Stimulated activated naive CD8-positive, alpha-beta T cell treated with anti-CD3 and anti-CD28 coated beads, Interleukin-15, Interleukin-2, amounts not matched to agents 100 U/mL and 50 U/mL, for 24 hours (primary cell): Measurements from ENCODE around the gene LEMD1.
A peak's percentile ranks its signal among the peaks of the same experiment; 100 is the strongest.

Source experiments
- ATAC-seq: fragments of 150-1000 bp; cut with Tn5 transposase; one replicate; pipeline ENCODE4 v1.10.0; 2021
- DNase-seq: peaks from one replicate; pipeline ENCODE4 v3.0.0; 2021

Gene LEMD1

DNA sequence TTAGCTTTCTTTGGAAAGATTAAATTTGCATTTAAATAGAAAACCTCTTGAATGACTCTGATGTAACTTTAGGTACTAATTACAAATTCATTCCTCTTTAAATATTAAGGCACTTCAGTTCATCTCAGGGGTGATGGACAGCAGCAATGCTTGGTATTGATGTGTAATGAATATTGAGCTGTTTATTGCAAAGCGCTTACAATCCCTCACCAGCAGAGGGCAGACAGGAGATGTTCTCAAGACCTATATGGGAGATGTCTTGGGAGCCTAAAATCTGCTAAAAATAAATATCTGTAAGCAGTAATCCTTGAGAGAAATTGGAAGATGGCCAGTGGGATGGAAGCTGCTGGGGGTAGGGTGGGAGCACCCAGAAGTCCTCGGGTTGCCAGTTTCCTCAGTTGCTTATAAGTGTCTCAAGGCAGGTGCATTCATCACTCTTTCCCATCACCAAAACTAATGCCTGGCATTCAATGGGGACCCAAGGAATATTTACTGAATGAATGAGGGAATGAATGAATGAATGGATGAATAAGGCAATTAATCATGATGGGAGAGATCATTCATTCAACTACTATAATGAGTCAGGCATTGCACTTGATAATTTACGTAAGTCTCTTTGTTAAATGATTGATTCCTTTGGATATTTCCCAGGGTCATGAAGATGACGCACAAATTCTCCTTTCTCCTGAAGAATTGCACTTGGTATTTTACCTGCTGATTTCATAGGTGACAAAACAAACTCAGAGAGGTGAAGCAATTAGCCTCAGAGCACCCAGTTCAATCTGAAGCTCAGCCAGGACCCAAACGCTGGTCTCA lies 67.4 kb downstream of the LEMD1 start:
- peak; percentile 65 for DNase-seq
- ATAC-seq: peak; percentile 60

DNA sequence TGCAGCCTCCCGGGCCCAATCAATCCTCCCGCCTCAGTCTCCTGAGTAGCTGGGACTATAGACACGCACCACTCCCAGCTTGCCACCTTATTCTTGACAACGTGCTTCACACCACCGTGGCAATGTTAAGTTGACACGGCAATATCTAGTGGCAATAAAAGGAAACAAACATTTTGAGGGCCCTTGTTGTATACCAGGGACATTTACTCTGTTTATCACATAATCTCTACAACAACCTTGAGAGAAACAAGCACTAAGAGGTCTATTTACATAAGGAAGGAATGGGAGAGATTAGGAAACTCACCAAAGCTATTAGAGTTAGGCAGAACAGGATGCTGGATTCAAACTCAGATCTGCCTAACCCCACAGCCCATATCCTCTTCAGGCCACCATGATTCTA lies 68.2 kb downstream of the LEMD1 start:
- ATAC-seq (no peak), DNase-seq (no peak)

DNA sequence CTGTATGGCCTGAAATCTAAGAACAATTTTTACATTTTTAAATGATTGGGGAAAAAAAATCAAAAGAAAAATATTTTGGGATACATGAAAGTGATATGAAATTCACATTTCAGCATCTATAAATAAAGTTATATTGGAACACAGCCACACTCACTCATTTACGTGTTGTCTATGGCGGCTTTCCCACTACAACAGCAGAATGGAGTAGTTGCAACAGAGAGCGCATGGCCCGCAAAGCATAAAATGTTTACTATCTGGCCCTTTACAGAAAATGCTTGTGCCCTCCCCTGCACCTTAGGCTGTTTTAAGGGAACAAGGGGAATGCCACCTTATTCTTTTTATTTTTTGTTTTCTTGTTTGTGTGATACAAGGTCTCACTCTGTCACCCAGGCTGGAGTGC lies 68.7 kb downstream of the LEMD1 start:
- no peak for ATAC-seq
- DNase-seq: no peak

GRCh38 chr1:205351984-205352713 lies 69.7 kb downstream of the LEMD1 start:
- DNase-seq (no peak), ATAC-seq (no peak)

GRCh38 chr1:205350691-205351141 lies 71.1 kb downstream of the LEMD1 start:
- ATAC-seq: no peak

DNA sequence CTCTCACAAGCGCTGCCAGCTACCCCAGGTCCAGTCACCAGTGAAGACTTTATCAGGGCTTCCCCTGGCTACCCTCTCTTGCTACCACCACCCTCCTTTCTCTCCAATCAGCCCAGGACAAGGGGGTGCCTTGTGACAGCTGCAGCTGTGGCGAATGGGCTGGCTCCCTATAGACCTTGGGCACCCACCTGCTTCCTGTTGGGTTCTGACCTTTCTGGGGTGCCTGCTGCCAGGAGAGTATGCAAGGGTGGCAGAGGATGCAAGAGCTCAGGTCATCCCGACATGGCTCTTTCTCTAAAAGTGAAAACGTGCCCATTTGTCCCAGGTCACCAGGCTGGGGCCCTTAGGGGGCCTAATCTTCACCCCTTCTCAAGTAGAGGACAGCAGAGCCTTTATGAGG lies 71.7 kb downstream of the LEMD1 start:
- ATAC-seq (no peak), DNase-seq (no peak)

More at GRCh38 chr1:205350691-205351141, 71.1 kb downstream of the LEMD1 start:
- no peak for DNase-seq

- ATAC-seq: no peak
Observed at GRCh38 chr1:205348554-205349487, 73.0 kb downstream of the LEMD1 start.

GRCh38 chr1:205346956-205347574 lies 74.8 kb downstream of the LEMD1 start:
- no peak for DNase-seq
- no peak for ATAC-seq

More at GRCh38 chr1:205348554-205349487, 73.0 kb downstream of the LEMD1 start:
- no peak for DNase-seq

GRCh38 chr1:205345761-205346160 lies 76.1 kb downstream of the LEMD1 start:
- no peak for ATAC-seq
- DNase-seq: no peak

DNA sequence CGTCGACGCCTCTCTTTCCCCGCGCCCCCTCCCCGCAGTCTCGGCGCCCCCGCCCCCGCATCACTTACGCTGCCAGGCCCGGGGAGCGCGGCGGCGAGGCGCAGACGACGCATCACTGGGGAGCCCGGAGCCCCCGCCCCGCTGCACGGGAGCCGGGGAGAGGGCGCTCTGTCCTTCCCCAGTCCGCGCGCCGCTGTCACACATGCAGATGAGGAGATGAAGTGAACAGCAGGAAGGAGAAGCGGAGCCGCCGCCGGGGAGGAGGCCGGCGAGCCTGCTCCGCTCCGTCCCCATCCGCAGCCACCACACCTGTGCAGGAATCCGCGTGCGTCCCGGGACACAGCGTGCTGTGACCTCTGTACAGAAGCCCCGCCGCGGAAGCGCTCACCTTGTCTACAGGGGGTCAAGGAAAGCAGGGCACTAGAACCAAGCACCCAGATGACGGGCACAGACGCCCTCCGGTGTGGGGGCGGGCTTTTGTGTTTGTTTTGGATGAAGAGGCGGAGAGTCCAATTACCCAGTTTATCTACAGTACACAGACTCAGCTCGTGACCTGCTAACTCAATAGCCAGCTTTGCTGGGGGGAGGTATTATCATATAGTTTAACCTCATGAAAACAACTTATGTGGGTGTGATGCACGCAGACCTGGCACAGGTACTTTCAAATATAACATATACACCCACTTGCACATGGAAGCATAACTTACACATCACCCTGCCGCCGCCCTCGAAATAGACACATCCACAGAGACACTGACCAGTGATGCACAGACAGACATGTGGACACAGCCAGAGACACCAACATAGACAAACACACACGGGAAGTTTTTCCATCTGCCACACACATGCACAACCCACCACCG lies 77.6 kb downstream of the LEMD1 start:
- DNase-seq (peak; percentile 53), ATAC-seq (peak; percentile 51)

- ATAC-seq (no peak), DNase-seq (peak; percentile 23)
Observed at GRCh38 chr1:205343431-205344065, 78.3 kb downstream of the LEMD1 start.

DNA sequence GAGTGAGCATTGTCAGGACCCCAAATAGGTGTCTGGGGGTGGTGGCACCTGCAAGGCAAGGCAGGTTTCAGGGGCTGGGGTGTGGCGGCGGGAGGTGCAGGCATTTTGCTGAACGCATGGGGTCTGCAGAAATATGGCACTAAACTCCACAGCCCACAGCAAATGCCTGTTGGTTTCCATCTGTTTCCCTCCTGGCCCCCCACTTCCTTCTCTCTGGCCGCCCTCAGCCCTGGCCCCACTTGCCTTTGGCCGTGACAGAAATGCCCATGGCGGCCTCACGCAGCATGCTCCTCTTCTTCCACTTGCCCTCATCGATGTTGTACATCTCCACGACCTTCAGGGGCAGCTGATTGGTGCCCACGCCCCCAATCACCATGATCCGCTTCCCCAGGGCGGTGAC lies 78.9 kb downstream of the LEMD1 start:
- no peak for ATAC-seq
- DNase-seq: no peak

- ATAC-seq (no peak), DNase-seq (no peak)
Observed at GRCh38 chr1:205340676-205341075, 81.2 kb downstream of the LEMD1 start.

DNA sequence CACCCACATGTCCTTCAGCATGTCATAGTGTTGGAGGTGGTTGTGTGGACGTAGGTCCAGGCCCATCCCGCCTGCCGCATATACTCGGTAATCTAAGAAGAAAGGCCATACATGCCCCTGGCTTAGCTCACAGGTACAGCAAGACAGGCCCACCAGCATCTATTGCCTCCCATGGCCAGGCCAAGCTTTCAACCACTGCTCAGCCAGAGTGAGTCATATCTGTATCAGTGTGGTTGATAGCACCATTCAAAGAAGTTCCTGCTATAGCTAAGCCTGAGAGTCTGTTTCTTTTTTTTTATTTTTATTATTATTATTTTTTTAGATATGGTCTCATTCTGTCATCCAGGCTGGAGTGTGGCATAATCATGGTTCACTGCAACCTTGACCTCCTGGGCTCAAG lies 82.1 kb downstream of the LEMD1 start:
- peak; percentile 48 for ATAC-seq
- DNase-seq: no peak

- ATAC-seq (no peak), DNase-seq (no peak)
Observed at GRCh38 chr1:205339197-205339702, 82.6 kb downstream of the LEMD1 start.

DNA sequence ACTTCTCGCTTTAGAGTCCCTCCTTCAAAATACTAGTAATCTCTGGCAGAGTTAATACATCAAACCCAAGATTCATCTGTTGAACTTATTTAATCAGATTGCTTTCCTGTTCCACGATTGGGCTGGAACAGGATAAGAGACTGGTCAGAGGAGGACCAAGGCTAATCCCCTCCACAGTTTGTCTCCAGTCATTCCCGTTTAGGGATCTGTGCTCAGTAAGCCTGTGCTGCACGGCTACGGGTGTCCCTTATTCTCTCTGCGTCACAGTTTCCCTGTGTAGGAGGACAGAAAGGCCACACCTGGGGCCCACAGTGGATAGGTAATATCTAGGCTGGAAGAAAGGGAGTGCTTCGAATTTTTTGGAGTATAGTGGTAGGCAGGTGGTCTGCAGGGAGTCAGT lies 83.8 kb downstream of the LEMD1 start:
- DNase-seq: no peak
- ATAC-seq: no peak

- ATAC-seq (no peak), DNase-seq (no peak)
Observed at GRCh38 chr1:205337481-205337880, 84.4 kb downstream of the LEMD1 start.

DNA sequence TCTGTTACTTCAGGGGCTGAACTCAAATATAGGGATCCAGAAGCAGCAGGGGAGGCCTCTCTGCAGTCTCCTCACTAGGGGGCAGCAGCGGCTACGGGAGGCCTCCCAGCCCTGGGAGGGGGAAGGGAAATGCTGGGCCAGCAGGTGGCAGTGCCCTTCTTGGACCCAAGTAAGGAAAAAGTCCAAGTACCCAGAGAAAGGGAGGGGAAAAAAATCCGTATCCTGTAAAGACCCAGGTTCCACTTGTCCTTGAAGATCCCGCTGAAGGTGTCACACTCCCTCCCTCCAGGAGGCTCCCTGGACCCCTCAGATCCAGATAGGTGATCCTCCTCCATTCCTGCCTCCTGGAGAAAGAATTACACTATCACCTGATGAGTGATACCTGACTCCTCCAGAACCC lies 86.2 kb downstream of the LEMD1 start:
- ATAC-seq (peak; percentile 82), DNase-seq (peak; percentile 90)

DNA sequence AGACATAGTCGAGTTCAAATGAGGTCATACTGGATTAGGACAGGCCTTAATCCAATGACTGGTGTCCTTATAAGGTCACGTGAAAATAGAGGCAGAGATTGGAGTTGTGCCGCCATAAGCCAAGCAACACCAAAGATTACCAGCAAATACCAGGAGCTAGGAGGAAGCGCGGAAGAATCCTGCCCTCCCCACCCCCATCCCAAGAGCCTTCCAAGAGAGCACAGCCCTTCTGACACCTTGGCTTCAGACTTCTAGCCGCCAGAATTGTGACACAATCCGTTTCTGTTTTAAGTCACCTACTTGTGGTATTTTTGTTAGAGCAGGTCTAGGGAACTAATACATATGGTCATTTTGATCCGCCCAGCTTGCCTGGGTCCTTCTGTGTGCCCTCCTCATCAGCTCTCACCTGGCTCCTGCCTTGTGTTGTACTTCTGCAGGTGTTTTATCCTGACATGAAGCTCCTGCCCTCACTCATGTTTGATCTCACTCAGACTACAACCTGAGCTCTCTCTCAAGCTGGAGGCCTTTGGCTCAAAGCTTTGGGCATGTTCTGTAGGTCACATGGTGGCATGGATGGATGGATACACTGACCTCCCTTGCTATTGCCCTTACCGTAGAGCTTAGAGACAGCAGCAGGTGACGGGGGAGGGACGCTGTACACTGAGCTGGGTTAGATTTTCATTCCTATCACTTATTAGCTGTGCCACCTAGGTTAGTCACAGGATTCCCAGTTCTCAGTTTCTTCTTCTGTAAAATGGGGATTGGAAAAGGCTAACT lies 89.7 kb downstream of the LEMD1 start:
- ATAC-seq (no peak), DNase-seq (no peak)
